Gastroesophageal sphincter (tissue), 4 donors: ENCODE data around the gene C1RL. TPM values are rescaled to one million over a fixed set of nuclear protein-coding genes. Genes with fewer than 3 reads are reported as not detected.
A peak's percentile ranks its signal among the peaks of the same experiment; 100 is the strongest.

Experiments
- ATAC-seq: fragments of 150-250 bp; one replicate; pipeline ENCODE4 v1.9.1; 2016; ENCODE audit warnings: mild to moderate bottlenecking, moderate library complexity
- H3K27ac ChIP-seq, 4 donors: fragments of 200-600 bp; sonication (generic) in 3 of 4; 1 replicate in 3 of 4; 2 replicates in 1 of 4; pipeline ENCODE4 v1.5.1; 2016 to 2019
- H3K27me3 ChIP-seq: fragments of 200-600 bp; sonication (generic); one replicate; pipeline ENCODE4 v1.5.1; 2019
- H3K36me3 ChIP-seq, 2 donors: fragments of 200-600 bp; sonication (generic); one replicate each; pipeline ENCODE4 v1.5.1; 2019; ENCODE audit warnings: control low read depth in 1 of 2
- H3K4me1 ChIP-seq, 3 donors: fragments of 200-600 bp; sonication (generic); 1 replicate in 2 of 3; 2 replicates in 1 of 3; pipeline ENCODE4 v1.5.1; 2016 to 2019; ENCODE audit warnings: control low read depth in 2 of 3
- H3K4me3 ChIP-seq, 2 donors: fragments of 200-600 bp; sonication (generic); one replicate each; pipeline ENCODE4 v1.5.1; 2019; ENCODE audit warnings: mild to moderate bottlenecking in 1 of 2, moderate library complexity in 1 of 2
- H3K9me3 ChIP-seq, 3 donors: fragments of 200-600 bp; sonication (generic); one replicate each; pipeline ENCODE4 v1.5.1; 2017 to 2019; ENCODE audit warnings: control low read depth in 2 of 3
- EP300 ChIP-seq: sonication (generic); formaldehyde crosslinking; IDR thresholded peaks from one replicate; pipeline ENCODE4 v1.6.1; 2017; ENCODE audit warnings: antibody characterized with exemption, mild to moderate bottlenecking
- POLR2A ChIP-seq, 2 donors: fragments of 450-650 bp; IDR thresholded peaks; one replicate each; pipeline ENCODE4 v1.6.1; 2017; ENCODE audit warnings: antibody characterized with exemption in 2 of 2, mild to moderate bottlenecking in 2 of 2, moderate library complexity in 1 of 2
- POLR2AphosphoS5 ChIP-seq: sonication (generic); formaldehyde crosslinking; IDR thresholded peaks from one replicate; pipeline ENCODE4 v1.6.1; 2017; ENCODE audit warnings: antibody characterized with exemption
- WGBS, 2 donors: methylation state at CpG; one replicate each; pipeline ENCODE4 v1.1.5; 2018; ENCODE audit warnings: low coverage in 1 of 2; 5-methylcytosine and 5-hydroxymethylcytosine counted together
- total RNA-seq, 4 donors: library from RNA; depleted of rRNA; stranded (reverse); fragments of >200 nt; gene quantifications; one replicate each; pipeline ENCODE4 v1.1.0, GENCODE V29; 2016
- TF ChIP-seq, protein P1 (sequence below), 4 experiments: fragments of 200-600 bp in 2 of 4; fragments of 450-650 bp in 2 of 4; sonication (generic) in 1 of 4; IDR thresholded peaks; one replicate each; pipeline ENCODE4 v1.5.1; 2017 to 2019; ENCODE audit warnings: antibody characterized with exemption in 4 of 4, mild to moderate bottlenecking in 2 of 4, moderate library complexity in 2 of 4

The C1RL gene
- total RNA-seq, 4 donors from 2014 or later: 85.9 to 181 (median 103) TPM

DNA sequence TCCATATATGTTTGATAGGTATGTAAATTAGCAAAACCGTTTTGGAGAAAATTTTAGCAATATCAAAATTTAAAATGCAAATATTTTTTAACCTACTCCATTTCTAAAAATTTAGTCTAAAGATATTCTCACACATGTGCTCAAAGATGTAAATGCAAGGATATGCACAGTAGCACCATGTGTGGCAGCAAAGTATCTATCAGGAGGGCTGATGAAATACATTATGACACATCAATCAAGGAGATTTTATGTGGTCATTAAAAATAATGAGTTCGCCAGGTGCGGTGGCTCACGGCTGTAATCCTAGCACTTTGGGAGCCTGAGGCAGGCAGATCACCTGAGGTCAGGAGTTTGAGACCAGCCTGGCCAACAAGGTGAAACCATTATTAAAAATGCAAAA is 8.8 kb downstream of the C1RL start:
- 74 to 90% methylated on average over 4 of the region's 4 CpGs for WGBS, 2 donors
- H3K27me3 ChIP-seq: no peaks in the 10 kb centered on the region
- H3K27ac ChIP-seq: no peak overlapping the region
- H3K9me3 ChIP-seq: no peaks in the 10 kb centered on the region
- no peak for ATAC-seq
- TF ChIP-seq, protein P1, sequence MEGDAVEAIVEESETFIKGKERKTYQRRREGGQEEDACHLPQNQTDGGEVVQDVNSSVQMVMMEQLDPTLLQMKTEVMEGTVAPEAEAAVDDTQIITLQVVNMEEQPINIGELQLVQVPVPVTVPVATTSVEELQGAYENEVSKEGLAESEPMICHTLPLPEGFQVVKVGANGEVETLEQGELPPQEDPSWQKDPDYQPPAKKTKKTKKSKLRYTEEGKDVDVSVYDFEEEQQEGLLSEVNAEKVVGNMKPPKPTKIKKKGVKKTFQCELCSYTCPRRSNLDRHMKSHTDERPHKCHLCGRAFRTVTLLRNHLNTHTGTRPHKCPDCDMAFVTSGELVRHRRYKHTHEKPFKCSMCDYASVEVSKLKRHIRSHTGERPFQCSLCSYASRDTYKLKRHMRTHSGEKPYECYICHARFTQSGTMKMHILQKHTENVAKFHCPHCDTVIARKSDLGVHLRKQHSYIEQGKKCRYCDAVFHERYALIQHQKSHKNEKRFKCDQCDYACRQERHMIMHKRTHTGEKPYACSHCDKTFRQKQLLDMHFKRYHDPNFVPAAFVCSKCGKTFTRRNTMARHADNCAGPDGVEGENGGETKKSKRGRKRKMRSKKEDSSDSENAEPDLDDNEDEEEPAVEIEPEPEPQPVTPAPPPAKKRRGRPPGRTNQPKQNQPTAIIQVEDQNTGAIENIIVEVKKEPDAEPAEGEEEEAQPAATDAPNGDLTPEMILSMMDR (IDR thresholded peaks at IDR 0.05): no peak
- no peak for TF ChIP-seq POLR2AphosphoS5
- TF ChIP-seq POLR2A (IDR thresholded peaks at IDR 0.05): no peak
- TF ChIP-seq EP300: no peak
- H3K36me3 ChIP-seq: peaks cover 0 to 80% of the 10 kb centered on the region in 2 donors
- H3K4me3 ChIP-seq: no peak overlapping the region
- H3K4me1 ChIP-seq: peaks cover 0 to 24% (median 0%) of the 10 kb centered on the region in 3 donors

DNA sequence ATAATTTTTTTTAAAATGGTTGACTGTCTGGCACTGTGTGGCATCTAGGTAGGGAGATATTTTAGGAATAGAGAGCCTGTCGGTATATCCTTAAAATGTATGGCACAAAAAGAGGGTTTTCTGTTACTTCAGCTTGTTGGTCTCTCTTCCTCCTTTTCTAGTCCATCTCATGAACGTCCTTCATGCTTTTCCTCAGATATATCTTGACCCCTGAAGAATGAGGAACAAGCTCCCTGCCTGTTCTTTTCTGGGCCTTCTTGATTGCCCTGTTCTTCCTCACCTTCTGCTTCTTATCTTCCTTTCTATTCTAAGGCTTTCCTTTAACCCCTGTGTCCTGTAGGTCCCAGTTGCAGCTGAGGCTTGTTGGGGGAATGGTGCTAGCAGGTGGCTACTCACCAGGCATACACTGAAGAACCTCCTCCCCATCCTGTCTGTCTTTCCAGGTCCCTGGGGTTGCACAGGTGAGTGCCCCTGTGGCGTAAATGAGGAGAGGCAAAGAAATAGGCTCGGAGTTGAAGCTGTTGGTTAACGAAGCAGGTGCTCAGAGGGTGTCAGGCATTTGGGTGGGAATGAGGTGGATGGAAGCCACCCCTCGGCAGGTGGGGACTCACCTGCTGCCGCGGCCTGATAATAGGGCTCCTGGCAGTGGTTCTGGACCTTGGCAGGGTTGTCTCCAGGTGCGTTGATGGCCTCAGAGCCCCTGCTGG is 9.6 kb downstream of the C1RL start:
- Histone ChIP-seq H3K27ac (no peak overlapping the region), H3K36me3 (peaks cover 0 to 72% of the 10 kb centered on the region in 2 donors), H3K27me3 (no peaks in the 10 kb centered on the region), H3K4me1 (peaks cover 0 to 25% (median 0%) of the 10 kb centered on the region in 3 donors), H3K9me3 (no peaks in the 10 kb centered on the region), H3K4me3 (no peak overlapping the region)
- no peak for TF ChIP-seq EP300
- TF ChIP-seq POLR2AphosphoS5: no peak
- TF ChIP-seq, protein P1 (IDR thresholded peaks at IDR 0.05): no peak
- TF ChIP-seq POLR2A (IDR thresholded peaks at IDR 0.05): no peak
- whole genome bisulfite sequencing, 2 donors: 53 to 65% methylated on average over 2 to 5 of the region's 9 CpGs
- no peak for ATAC-seq

- Histone ChIP-seq H3K27me3 (no peaks in the 10 kb centered on the region), H3K36me3 (peaks cover 0 to 47% of the 10 kb centered on the region in 2 donors), H3K9me3 (no peaks in the 10 kb centered on the region), H3K4me3 (no peak overlapping the region), H3K4me1 (peaks cover 3 to 33% (median 6%) of the 10 kb centered on the region in 3 donors), H3K27ac (no peak overlapping the region)
- 80 to 89% methylated on average over 10 to 14 of the region's 19 CpGs for WGBS, 2 donors
- no peak for ATAC-seq
- TF ChIP-seq POLR2A (IDR thresholded peaks at IDR 0.05) (peak in 1 of 2 donors; percentile 4), POLR2AphosphoS5 (peak; percentile 4), EP300 (no peak)
- TF ChIP-seq, protein P1 (IDR thresholded peaks at IDR 0.05): no peak
These were observed 12.0 kb downstream of the C1RL start for GRCh38 chr12:7096979-7097378.

- Histone ChIP-seq H3K27ac (no peak overlapping the region), H3K4me1 (peaks cover 3 to 34% (median 7%) of the 10 kb centered on the region in 3 donors), H3K36me3 (peaks cover 0 to 40% of the 10 kb centered on the region in 2 donors), H3K4me3 (no peak overlapping the region), H3K9me3 (no peaks in the 10 kb centered on the region), H3K27me3 (no peaks in the 10 kb centered on the region)
- TF ChIP-seq, protein P1 (IDR thresholded peaks at IDR 0.05): no peak
- TF ChIP-seq POLR2A (IDR thresholded peaks at IDR 0.05) (peak in 1 of 2 donors; percentile 5), POLR2AphosphoS5 (peak; percentile 27)
- ATAC-seq: no peak
- 66 to 73% methylated on average over 6 to 8 of the region's 26 CpGs for WGBS, 2 donors
These were observed 12.7 kb downstream of the C1RL start for GRCh38 chr12:7096006-7096932.
